T-helper 2 cell treated with Interferon-gamma antibody and Interleukin-4, amounts not matched to agents 5 μg/mL and 100 μg/mL, for 36 hours (primary cell): ENCODE data around the gene NDUFS7.

ENCODE experiments used
- DNase-seq: peaks from one replicate; pipeline ENCODE4 v3.0.0; 2021; ENCODE audit warnings: low spot score
- H3K27ac Mint-ChIP-seq: one replicate; pipeline ENCODE4 v1.8.0; 2021; ENCODE audit warnings: mild to moderate bottlenecking, mixed read lengths
- H3K27me3 Mint-ChIP-seq: one replicate; pipeline ENCODE4 v1.8.0; 2021; ENCODE audit warnings: low read depth, mixed read lengths
- H3K36me3 Mint-ChIP-seq: one replicate; pipeline ENCODE4 v1.8.0; 2021; ENCODE audit warnings: low read depth, mixed read lengths
- H3K4me1 Mint-ChIP-seq: one replicate; pipeline ENCODE4 v1.8.0; 2021; ENCODE audit warnings: low read depth, mixed read lengths
- H3K4me3 Mint-ChIP-seq: one replicate; pipeline ENCODE4 v1.8.0; 2022; ENCODE audit warnings: mild to moderate bottlenecking, moderate library complexity, mixed read lengths
- H3K9me3 Mint-ChIP-seq: one replicate; pipeline ENCODE4 v1.8.0; 2021; ENCODE audit warnings: mixed read lengths

The NDUFS7 gene

DNA sequence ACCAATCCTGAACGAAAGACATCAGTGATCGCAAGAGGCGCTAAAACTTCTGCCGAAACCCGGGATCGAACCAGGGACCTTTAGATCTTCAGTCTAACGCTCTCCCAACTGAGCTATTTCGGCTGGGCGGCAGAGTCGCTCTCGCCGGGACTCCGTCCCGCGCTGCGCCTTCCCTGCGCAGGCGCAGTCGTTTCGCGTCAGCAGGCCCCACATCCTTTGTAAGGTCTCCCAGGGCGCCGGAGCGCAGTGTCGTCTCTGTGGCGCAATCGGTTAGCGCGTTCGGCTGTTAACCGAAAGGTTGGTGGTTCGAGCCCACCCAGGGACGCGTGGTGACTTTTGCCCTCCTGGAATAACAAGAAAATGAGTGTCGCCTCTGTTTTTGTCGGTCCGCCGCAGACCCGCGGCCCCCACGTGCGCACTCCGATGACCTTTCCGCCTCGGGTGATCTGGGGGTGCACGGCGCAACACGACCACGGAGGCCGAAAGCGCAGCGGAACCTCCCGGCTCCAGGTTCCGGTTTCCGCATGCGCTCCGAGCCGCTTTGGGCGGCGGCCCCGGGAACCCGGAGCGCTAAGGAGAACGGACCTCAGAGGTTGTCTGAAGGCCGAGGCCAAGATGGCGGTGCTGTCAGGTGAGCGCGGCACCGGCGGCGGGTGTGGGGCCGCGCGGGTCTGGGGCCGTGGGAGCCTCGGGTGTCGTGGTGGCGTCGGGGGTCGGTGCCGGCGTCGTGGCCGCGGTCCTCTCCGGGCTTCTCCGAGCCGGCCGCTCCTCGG is at the start of gene NDUFS7:
Gene NDUFS7, plus strand, starts transcription at position 596 of the 773 bp plus-strand sequence. Its CDS starts 20 bp downstream, at position 616.
- no peaks in the 10 kb centered on the region for H3K9me3 Mint-ChIP-seq
- peaks cover 3% of the 10 kb centered on the region for H3K36me3 Mint-ChIP-seq
- peak within 1 kb of the TSS; percentile 98 for H3K27ac Mint-ChIP-seq
- DNase-seq = peak; percentile 92
- H3K4me3 Mint-ChIP-seq = peak within 1 kb of the TSS; percentile 90
- peaks cover 13% of the 10 kb centered on the region for H3K4me1 Mint-ChIP-seq
- H3K27me3 Mint-ChIP-seq = peaks cover 8% of the 10 kb centered on the region

DNA sequence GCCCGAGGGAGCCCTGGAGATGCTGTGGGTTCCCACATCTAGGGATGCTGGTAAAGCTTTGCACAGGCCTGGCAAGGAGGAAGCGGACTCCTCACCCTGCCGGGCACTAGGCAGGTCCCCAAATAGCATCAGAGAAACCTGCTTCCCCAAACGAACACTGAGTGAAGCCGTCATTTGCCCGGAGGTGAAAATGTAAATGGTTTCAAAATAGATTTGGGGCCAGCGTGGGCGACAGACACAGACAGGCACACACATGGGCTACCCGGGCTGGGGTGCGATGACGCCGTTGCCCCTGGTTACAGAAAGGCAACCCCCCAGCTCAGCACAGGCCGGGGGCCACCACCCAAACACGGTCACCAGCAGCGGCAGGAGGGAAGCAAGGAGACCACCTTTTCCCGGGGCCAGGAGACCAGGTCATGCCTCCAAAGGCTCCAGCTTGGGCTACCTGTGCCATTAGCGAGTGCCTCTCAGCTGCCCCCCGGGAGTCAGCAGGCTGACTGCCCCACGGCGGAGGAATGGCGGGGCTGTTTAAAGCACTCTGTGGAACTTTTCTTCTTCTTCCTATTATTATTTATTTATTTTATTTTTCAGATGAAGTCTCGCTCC is 47.5 kb upstream of the NDUFS7 start:
- Mint-ChIP-seq H3K27me3 (no peaks in the 10 kb centered on the region), H3K4me3 (no peak overlapping the region), H3K36me3 (no peaks in the 10 kb centered on the region), H3K27ac (no peak overlapping the region), H3K9me3 (no peaks in the 10 kb centered on the region), H3K4me1 (no peaks in the 10 kb centered on the region)
- no peak for DNase-seq

DNA sequence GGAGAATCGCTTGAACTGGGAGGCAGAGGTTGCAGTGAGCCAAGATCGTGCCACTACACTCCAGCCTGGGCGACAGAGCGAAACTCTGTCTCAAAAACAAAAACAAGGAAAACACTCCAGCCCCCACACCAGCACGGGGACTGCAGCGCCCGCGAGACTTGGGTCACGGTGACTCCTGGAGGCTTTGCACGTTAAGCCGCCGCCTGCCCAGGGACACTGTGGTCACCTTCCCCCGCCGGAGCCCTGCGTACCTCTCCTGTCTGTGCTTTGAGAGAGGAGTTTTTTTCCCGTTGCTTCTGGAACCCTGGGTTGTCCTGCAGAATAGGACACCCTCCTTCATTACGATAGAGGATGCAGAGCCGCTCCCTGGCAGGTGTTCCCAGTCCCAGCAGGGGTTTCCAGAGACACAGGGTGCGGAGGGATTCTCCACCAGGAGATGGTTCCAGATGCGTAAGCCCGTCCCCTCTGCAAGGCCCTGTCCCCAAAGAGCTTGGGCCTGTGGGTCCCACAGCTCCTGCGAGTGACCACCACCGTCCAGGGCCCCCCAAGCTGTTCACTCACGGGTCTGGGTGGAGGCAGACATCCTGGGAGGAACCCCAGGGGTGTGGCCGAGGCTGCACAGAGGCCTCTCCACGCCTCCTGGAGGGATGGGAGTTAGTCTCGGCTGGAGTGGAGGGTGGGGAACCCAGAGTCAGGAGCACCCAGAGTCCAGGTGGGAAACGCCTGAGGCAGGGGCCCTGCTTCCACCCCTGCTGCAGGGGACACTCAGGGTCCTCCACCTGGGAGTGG is 42.8 kb upstream of the NDUFS7 start:
- no peaks in the 10 kb centered on the region for H3K9me3 Mint-ChIP-seq
- H3K27ac Mint-ChIP-seq = no peak overlapping the region
- H3K4me3 Mint-ChIP-seq = no peak overlapping the region
- H3K36me3 Mint-ChIP-seq = no peaks in the 10 kb centered on the region
- no peak for DNase-seq
- peaks cover 2% of the 10 kb centered on the region for H3K4me1 Mint-ChIP-seq
- no peaks in the 10 kb centered on the region for H3K27me3 Mint-ChIP-seq

DNA sequence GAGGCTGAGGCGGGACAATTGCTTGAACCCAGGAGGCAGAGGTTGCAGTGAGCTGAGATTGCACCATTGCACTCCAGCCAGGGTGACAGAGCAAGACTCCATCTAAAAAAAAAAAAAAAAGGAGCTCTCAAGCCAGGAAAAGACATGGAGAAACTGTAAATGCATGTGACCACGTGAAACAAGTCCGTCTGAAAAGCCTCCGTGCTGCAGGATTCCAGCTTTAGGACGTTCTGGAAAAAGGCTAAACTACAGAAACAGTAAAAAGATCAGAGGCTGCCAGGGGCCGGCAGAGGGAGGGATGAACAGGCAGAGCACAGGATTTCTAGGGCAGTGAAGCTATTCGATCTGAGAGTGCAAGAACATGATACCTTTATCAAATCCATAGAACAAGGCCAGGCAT is 40.7 kb upstream of the NDUFS7 start:
- Mint-ChIP-seq H3K27me3 (no peaks in the 10 kb centered on the region), H3K9me3 (no peaks in the 10 kb centered on the region)

DNA sequence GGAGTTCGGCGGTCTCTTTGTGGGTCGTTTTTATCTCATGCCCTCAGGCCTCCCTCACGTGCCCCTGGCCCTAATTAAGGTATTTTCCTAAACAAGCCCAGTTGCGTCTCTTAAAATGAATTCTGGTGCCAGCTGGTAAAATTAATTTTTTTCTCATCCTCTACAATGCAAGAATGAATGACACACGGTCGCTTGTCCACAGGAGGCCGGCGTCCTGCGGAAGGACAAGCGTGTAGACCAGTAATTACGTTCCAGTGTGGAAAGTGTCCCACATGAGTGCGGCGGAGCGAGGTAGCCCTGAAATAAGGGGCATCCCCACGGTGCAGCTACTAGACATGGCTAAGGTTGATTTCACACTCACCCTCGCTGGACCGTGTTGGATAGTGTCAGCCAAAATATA is 34.5 kb upstream of the NDUFS7 start:
- H3K9me3 Mint-ChIP-seq = no peaks in the 10 kb centered on the region
- DNase-seq = no peak
- no peaks in the 10 kb centered on the region for H3K27me3 Mint-ChIP-seq
- H3K4me1 Mint-ChIP-seq = peaks cover 3% of the 10 kb centered on the region
- no peak overlapping the region for H3K4me3 Mint-ChIP-seq
- no peaks in the 10 kb centered on the region for H3K36me3 Mint-ChIP-seq
- H3K27ac Mint-ChIP-seq = no peak overlapping the region

More for the DNA sequence above, 40.7 kb upstream of the NDUFS7 start:
- Mint-ChIP-seq H3K27ac (no peak overlapping the region), H3K4me3 (no peak overlapping the region), H3K36me3 (no peaks in the 10 kb centered on the region), H3K4me1 (peaks cover 2% of the 10 kb centered on the region)
- DNase-seq = no peak

DNA sequence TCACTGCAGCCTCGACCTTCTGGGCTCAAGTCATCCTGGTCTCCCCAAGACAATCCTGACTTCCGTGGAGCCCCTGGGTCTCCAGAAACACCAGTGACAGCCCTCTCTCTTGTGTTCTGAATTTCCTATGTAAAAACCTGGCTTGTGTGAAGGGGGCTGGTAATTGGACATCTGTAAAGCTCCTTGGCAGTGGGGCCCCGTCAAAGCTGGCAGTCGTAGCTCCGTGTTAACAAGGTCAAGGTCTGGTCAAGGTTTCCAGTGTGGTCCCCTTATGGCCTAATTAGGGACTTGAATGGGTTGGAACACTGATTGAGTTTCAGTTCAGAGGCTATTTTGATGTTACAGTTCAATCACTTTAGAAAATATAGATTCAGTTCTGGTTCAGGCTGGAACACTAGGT is 32.8 kb upstream of the NDUFS7 start:
- H3K36me3 Mint-ChIP-seq = peaks cover 2% of the 10 kb centered on the region
- H3K4me3 Mint-ChIP-seq = no peak overlapping the region
- DNase-seq = no peak
- no peaks in the 10 kb centered on the region for H3K9me3 Mint-ChIP-seq
- H3K27me3 Mint-ChIP-seq = no peaks in the 10 kb centered on the region
- H3K4me1 Mint-ChIP-seq = peaks cover 8% of the 10 kb centered on the region
- H3K27ac Mint-ChIP-seq = no peak overlapping the region

DNA sequence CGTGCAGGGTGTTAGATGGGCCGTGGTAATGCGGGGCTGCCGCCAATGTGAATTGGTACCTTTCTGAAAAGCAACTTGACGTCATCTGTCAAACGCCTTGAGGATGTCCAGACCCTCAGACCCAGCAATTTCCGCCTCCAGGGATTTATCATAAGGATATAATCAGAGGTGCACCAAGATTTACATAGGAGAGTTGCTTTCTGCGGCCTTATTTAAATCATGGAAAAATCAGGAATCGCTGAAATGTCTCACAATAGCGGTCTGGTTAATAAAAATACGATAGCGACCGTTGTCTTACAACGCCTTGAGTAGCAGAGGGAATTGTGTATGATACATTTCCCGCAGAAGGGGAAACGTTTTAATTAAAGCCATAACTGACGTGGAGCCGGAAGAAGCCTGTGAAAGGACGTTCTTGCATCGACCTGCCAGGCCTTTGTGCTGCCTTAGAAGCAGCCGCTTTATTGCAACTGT is 32.3 kb upstream of the NDUFS7 start:
- DNase-seq = no peak
- Mint-ChIP-seq H3K4me1 (peaks cover 11% of the 10 kb centered on the region), H3K27me3 (no peaks in the 10 kb centered on the region), H3K36me3 (peaks cover 3% of the 10 kb centered on the region), H3K9me3 (no peaks in the 10 kb centered on the region), H3K27ac (no peak overlapping the region), H3K4me3 (no peak overlapping the region)

DNA sequence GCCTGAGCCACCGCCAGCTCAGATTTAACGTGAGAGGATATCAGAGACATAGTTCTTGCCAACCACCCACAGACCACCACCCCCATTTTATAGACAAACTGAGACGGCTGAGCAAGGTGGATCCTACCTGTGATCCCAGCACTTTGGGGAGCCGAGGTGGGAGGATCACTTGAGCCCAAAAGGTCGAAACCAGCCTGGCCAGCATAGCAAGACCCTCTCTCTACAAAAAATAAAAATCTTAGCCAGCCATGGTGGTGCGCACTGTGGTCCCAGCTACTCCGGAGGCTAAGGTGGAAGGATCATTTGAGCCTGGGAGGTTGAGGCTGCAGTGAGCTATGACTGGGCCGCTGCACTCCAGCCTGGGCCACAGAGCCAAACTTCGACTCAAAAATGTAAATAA is 30.6 kb upstream of the NDUFS7 start:
- H3K9me3 Mint-ChIP-seq = no peaks in the 10 kb centered on the region
- peaks cover 16% of the 10 kb centered on the region for H3K4me1 Mint-ChIP-seq
- H3K36me3 Mint-ChIP-seq = peaks cover 15% of the 10 kb centered on the region
- H3K27me3 Mint-ChIP-seq = no peaks in the 10 kb centered on the region
- no peak for DNase-seq
- no peak overlapping the region for H3K27ac Mint-ChIP-seq
- H3K4me3 Mint-ChIP-seq = no peak overlapping the region

DNA sequence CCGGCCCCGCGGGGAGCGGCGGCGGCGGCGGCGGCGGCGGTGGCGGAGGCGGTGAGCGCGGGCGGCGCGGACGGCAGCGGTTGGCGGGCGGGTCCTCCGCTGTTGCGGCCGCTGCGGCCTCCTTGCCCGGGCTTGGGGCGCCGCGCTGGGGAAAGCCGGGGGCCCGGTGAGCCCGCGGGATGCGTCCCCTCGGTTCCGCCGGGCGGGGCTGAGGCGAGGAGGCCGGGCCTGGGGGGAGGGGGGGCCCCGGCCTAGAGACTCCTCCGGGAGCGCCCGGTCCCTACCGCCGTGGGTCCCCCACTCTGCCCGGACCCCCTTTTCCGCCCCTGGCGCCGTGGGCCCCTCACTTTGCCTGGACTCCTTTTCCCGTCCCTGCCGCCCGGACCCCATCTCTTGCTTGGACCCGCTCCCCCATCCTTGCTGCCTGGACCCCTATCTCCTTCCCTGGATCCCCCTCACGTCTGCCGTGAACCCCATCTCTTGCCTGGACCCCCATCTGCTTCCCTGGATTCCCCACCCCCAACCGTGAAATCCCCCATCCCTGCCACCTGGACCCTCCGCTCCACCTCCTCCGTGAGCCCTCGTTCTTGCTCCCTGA is 28.6 kb upstream of the NDUFS7 start:
- DNase-seq = no peak
- H3K4me3 Mint-ChIP-seq = peak overlapping the region; percentile 87
- H3K9me3 Mint-ChIP-seq = no peaks in the 10 kb centered on the region
- H3K27me3 Mint-ChIP-seq = no peaks in the 10 kb centered on the region
- H3K4me1 Mint-ChIP-seq = peaks cover 16% of the 10 kb centered on the region
- peak overlapping the region; percentile 79 for H3K27ac Mint-ChIP-seq
- peaks cover 28% of the 10 kb centered on the region for H3K36me3 Mint-ChIP-seq

DNA sequence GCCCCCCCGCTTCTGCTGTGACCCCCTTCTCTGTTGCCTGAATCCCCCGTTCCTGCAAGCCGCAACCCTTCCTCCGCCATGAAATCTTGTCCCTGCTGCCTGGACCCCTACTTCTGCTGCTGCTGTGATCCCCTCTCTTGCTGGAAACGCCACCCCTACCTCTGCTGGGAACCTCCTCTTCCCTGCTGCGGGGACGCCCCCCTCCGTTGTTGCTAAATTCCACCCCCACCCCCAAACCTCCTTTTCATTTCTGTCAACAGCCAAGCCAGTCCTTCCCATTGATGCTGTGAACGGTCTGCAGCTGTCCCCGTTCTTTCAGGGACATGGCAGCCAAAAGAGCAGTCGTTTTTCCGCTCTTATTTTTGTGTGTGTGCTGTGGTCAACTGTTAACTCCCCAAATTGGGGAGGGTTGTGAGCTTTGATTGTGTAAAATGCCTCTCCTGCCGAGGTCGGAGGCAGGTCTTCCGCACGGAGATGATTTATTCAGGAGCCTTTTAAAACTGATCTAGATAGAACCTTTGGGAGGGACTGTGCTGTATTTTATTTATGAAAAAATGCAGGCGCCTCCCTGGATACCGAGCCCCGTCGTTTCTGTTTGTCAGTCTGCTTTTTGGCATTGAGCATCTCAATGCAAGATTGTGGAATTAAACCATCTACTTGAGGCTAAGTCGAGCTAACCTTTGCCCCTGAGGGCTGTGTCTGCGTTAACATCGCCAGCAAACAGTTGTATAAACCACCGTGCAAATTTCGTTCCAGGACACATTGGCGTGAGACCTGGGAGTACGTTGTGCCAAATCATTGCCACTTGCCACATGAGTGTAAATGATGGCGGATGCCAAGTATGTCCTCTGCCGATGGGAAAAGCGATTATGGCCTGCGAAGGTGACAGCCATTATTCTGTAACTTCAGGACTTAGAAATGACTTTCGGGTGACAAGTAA is 27.9 kb upstream of the NDUFS7 start:
- Mint-ChIP-seq H3K4me1 (peaks cover 16% of the 10 kb centered on the region), H3K4me3 (peak overlapping the region; percentile 87), H3K27me3 (no peaks in the 10 kb centered on the region), H3K36me3 (peaks cover 31% of the 10 kb centered on the region), H3K9me3 (no peaks in the 10 kb centered on the region), H3K27ac (peak overlapping the region; percentile 79)
- no peak for DNase-seq

DNA sequence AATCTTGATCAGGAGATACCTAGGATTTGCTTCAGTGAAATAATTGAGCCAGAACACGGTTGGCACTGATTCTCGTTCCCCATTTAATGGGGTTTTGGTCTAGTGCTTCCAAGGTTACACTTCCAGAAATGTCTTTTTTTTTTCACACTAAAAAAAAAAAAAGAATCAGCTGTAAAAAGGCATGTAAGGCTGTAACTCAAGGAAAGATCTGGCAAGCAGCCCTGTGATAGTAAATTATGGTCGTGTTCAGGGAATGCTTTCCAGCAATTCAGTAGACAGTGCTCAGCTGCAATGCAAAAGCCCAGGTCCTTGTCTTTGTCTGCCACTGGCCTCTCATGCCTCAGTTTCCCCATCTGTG is 27.2 kb upstream of the NDUFS7 start:
- DNase-seq = no peak
- Mint-ChIP-seq H3K4me3 (peak overlapping the region; percentile 87), H3K27ac (no peak overlapping the region), H3K36me3 (peaks cover 31% of the 10 kb centered on the region), H3K9me3 (no peaks in the 10 kb centered on the region), H3K27me3 (no peaks in the 10 kb centered on the region), H3K4me1 (peaks cover 16% of the 10 kb centered on the region)

DNA sequence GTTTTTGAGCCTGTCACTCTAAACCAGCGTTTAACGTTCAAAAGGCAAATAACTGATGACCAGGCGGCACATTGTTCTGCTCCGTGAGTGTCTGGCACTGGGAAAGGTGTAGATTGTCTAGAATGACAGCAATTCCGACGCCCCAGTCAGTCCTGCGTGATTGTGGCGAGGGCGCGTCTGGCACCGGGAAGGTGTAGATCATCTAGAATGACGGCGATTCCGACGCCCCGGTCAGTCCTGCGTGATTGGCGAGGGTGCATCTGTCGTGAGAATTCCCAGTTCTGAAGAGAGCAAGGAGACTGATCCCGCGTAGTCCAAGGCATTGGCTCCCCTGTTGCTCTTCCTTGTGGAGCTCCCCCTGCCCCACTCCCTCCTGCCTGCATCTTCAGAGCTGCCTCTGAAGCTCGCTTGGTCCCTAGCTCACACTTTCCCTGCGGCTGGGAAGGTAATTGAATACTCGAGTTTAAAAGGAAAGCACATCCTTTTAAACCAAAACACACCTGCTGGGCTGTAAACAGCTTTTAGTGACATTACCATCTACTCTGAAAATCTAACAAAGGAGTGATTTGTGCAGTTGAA is 26.1 kb upstream of the NDUFS7 start:
- Mint-ChIP-seq H3K27me3 (no peaks in the 10 kb centered on the region), H3K4me1 (peaks cover 20% of the 10 kb centered on the region), H3K9me3 (no peaks in the 10 kb centered on the region), H3K36me3 (peaks cover 34% of the 10 kb centered on the region), H3K4me3 (no peak overlapping the region), H3K27ac (no peak overlapping the region)
- DNase-seq = no peak
